Vagina (tissue), 2 donors: Measurements from ENCODE around the gene ZNF398. TPM values are rescaled to one million over a fixed set of nuclear protein-coding genes. Genes with fewer than 3 reads are reported as not detected.

Experiments used
- DNase-seq, 2 donors: peaks; one replicate each; pipeline ENCODE4 v3.0.0-alpha.2; 2017; ENCODE audit errors: extremely low spot score in 2 of 2
- H3K27ac ChIP-seq: fragments of 200-600 bp; sonication (generic); one replicate; pipeline ENCODE4 v1.5.1; 2019
- H3K27me3 ChIP-seq: fragments of 200-600 bp; sonication (generic); one replicate; pipeline ENCODE4 v1.5.1; 2019
- H3K36me3 ChIP-seq, 2 donors: fragments of 200-600 bp; sonication (generic); one replicate each; pipeline ENCODE4 v1.5.1; 2017 to 2019
- H3K4me1 ChIP-seq: fragments of 200-600 bp; sonication (generic); one replicate; pipeline ENCODE4 v1.5.1; 2019
- H3K4me3 ChIP-seq, 2 donors: fragments of 200-600 bp; sonication (generic); 1 replicate in 1 of 2; 2 replicates in 1 of 2; pipeline ENCODE4 v1.5.1; 2016 to 2019
- H3K9me3 ChIP-seq: fragments of 200-600 bp; sonication (generic); one replicate; pipeline ENCODE4 v1.5.1; 2019
- CTCF ChIP-seq, 3 experiments: fragments of 450-650 bp in 2 of 3; fragments of 200-600 bp in 1 of 3; sonication (generic) in 1 of 3; IDR thresholded peaks; one replicate each; pipeline ENCODE4 v1.5.1; 2017 to 2019; ENCODE audit warnings: antibody characterized with exemption in 3 of 3, mild to moderate bottlenecking in 2 of 3, moderate library complexity in 2 of 3
- POLR2A ChIP-seq, 2 donors: fragments of 450-650 bp; IDR thresholded peaks; one replicate each; pipeline ENCODE4 v1.6.1; 2017; ENCODE audit warnings: antibody characterized with exemption in 2 of 2, mild to moderate bottlenecking in 2 of 2, moderate library complexity in 2 of 2
- POLR2AphosphoS5 ChIP-seq, 2 donors: sonication (generic); formaldehyde crosslinking; IDR thresholded peaks; one replicate each; pipeline ENCODE4 v1.9.0; 2017; ENCODE audit warnings: antibody characterized with exemption in 2 of 2, mild to moderate bottlenecking in 2 of 2, low read depth in 1 of 2; ENCODE audit not compliant: insufficient read depth in 1 of 2
- intact Hi-C: fragments of 100-400 bp; cut with DNase I; formaldehyde crosslinking; loops from one replicate; pipeline ENCODE4 v1.15.1; 2023
- total RNA-seq: library from RNA; depleted of rRNA; stranded (reverse); fragments of >200 nt; gene quantifications from one replicate; pipeline ENCODE4 v1.2.3, GENCODE V29; 2016

ZNF398 gene
- total RNA-seq, 1 donor from 2014 or later: 21.4 TPM

GRCh38 chr7:149171892-149172533 is 24.8 kb downstream of the ZNF398 start:
- intact Hi-C loops: no loop called here
- no peaks in the 10 kb centered on the region for H3K9me3 ChIP-seq
- no peak for TF ChIP-seq CTCF (IDR thresholded peaks at IDR 0.05)
- no peak for TF ChIP-seq POLR2AphosphoS5 (IDR thresholded peaks at IDR 0.05; ENCODE audit: insufficient read depth in 1 of 2, low read depth in 1 of 2)
- TF ChIP-seq POLR2A (IDR thresholded peaks at IDR 0.05): no peak
- no peaks in the 10 kb centered on the region for H3K27me3 ChIP-seq
- peaks cover 0 to 70% of the 10 kb centered on the region in 2 donors for H3K36me3 ChIP-seq
- no peaks in the 10 kb centered on the region for H3K4me1 ChIP-seq
- H3K4me3 ChIP-seq: no peak overlapping the region
- H3K27ac ChIP-seq: no peak overlapping the region
- DNase-seq: no peak

- Histone ChIP-seq H3K4me3 (no peak overlapping the region), H3K4me1 (no peaks in the 10 kb centered on the region), H3K27me3 (no peaks in the 10 kb centered on the region), H3K36me3 (peaks cover 0 to 69% of the 10 kb centered on the region in 2 donors), H3K27ac (no peak overlapping the region), H3K9me3 (no peaks in the 10 kb centered on the region)
- no peak for TF ChIP-seq POLR2AphosphoS5 (IDR thresholded peaks at IDR 0.05; ENCODE audit: insufficient read depth in 1 of 2, low read depth in 1 of 2)
- no peak for TF ChIP-seq POLR2A (IDR thresholded peaks at IDR 0.05)
- TF ChIP-seq CTCF (IDR thresholded peaks at IDR 0.05): no peak
- DNase-seq: no peak
- intact Hi-C loops: no loop called here
Observed at GRCh38 chr7:149172534-149172920, 25.3 kb downstream of the ZNF398 start.

- Histone ChIP-seq H3K27me3 (no peaks in the 10 kb centered on the region), H3K36me3 (peaks cover 0 to 69% of the 10 kb centered on the region in 2 donors), H3K4me3 (no peak overlapping the region), H3K27ac (no peak overlapping the region), H3K4me1 (no peaks in the 10 kb centered on the region), H3K9me3 (no peaks in the 10 kb centered on the region)
- intact Hi-C loops: no loop called here
- DNase-seq: no peak
- TF ChIP-seq CTCF (IDR thresholded peaks at IDR 0.05): no peak
- TF ChIP-seq POLR2A (IDR thresholded peaks at IDR 0.05): no peak
- no peak for TF ChIP-seq POLR2AphosphoS5 (IDR thresholded peaks at IDR 0.05; ENCODE audit: insufficient read depth in 1 of 2, low read depth in 1 of 2)
Observed at GRCh38 chr7:149175150-149175549, 27.9 kb downstream of the ZNF398 start.

- Histone ChIP-seq H3K9me3 (no peaks in the 10 kb centered on the region), H3K27me3 (no peaks in the 10 kb centered on the region), H3K36me3 (peaks cover 0 to 44% of the 10 kb centered on the region in 2 donors), H3K4me1 (peaks cover 8% of the 10 kb centered on the region), H3K27ac (no peak overlapping the region), H3K4me3 (no peak overlapping the region)
- TF ChIP-seq CTCF (IDR thresholded peaks at IDR 0.05) (no peak), POLR2A (IDR thresholded peaks at IDR 0.05) (no peak), POLR2AphosphoS5 (IDR thresholded peaks at IDR 0.05; ENCODE audit: insufficient read depth in 1 of 2, low read depth in 1 of 2) (no peak)
- intact Hi-C loops: no loop called here
- DNase-seq: no peak
Observed at GRCh38 chr7:149179241-149179640, 32.0 kb downstream of the ZNF398 start.

GRCh38 chr7:149180722-149181449 is 33.6 kb downstream of the ZNF398 start:
- Histone ChIP-seq H3K9me3 (no peaks in the 10 kb centered on the region), H3K27ac (no peak overlapping the region), H3K4me1 (peaks cover 8% of the 10 kb centered on the region), H3K36me3 (peaks cover 0 to 38% of the 10 kb centered on the region in 2 donors), H3K27me3 (no peaks in the 10 kb centered on the region), H3K4me3 (no peak overlapping the region)
- intact Hi-C loops: no loop called here
- TF ChIP-seq POLR2A (IDR thresholded peaks at IDR 0.05): no peak
- TF ChIP-seq CTCF (IDR thresholded peaks at IDR 0.05): no peak
- TF ChIP-seq POLR2AphosphoS5 (IDR thresholded peaks at IDR 0.05; ENCODE audit: insufficient read depth in 1 of 2, low read depth in 1 of 2): no peak
- DNase-seq: no peak
